T-helper 9 cell (primary cell): ENCODE results near the gene ERCC3.
"Not testable (repeated sequence)": the region's sequence is repeated elsewhere in the genome, so short reads cannot be mapped to it uniquely, and the experiment has no call there.

Experiments
- DNase-seq: peaks from one replicate; pipeline ENCODE4 v3.0.0-alpha.2; 2020

Gene ERCC3

GRCh38 chr2:127225186-127225960 lies 68.6 kb downstream of the ERCC3 start:
- no peak for DNase-seq

GRCh38 chr2:127224135-127224534 lies 69.8 kb downstream of the ERCC3 start:
- DNase-seq, result not testable (repeated sequence)

DNA sequence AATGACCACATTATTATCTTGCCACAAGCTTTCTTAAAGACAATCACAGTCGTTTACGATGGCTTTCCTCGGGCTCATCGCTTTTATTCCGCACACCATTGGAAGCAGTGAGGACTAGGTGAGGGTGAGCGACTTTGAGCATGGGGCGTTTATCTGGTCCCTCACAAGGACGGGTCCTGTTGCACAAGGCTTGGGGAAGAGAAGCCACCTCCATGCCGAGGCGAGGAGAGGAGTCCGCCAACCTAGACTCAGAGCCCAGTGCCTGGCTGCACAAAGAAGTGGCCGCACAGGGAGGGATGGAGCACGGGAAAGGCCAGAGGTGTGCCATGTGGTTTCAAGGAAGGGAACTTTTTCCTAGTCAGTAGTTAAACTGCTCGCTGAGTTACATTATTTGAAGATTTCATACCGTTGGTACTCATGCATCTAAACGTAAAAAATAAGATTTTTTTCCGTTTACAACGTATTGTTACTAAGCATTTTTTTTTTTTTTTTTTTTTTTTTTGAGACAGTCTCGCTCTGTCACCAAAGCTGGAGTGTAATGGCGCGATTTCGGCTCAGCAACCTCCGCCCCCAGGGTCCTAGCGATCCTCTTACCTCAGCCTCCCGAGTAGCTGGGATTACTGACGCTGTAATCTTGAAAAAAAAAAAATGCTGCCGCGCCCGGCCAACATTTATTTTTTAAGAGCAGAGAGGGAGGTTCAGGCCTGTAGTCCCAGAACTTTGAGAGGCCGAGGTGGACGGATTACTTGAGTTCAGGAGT lies 73.0 kb downstream of the ERCC3 start:
- no peak for DNase-seq

- no peak for DNase-seq
Observed at GRCh38 chr2:127220102-127220767, 73.7 kb downstream of the ERCC3 start, which contains the start of gene CYP27C1. TSS of gene CYP27C1 (minus strand) at chr2:127220299. CDS start at chr2:127220270, 29 bp downstream.

DNA sequence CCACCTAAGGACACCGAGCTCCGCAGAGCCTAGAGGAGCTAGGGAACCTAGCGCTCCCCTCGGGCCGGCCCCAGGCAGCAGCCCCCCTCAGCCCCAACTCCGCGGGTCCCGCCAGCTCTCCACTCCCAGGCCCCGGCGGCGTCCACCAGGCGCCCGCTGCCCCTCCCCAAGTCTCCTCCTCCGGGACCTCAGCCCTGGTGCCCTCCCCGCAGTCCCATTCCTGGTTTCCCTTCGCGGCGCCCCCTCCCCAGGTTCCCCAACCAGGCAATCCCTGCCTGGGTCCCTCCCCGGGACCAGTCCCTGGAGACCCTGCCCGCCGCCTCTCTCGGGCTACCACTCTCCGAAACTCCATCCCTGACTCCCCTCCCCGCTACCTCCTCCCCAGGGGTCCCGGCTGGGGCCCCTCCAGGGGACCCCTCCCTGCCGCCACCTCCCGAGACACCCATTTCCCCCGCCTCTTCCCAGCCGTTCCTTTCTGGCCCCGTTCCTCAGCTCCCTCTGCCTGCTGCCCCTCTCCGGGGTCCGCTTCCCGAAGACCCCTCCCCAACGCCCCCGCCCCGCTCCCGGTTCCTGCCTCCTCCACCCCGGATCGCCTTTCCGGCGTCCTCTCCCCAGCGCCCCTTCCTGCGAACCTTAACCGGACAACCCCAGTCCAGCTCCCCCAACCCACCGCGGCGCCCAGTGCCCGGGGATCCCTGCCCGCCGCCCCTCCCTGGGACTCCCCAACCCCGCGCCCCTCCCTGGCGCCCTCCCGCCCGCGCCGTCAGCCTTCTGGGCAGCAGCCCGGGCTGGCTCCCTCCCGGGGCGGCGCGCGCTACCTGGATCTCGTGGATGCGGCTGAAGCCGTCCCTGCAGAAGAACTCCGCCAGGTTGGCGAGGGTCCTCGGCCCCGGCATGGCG lies 74.5 kb downstream of the ERCC3 start:
- DNase-seq, result no peak

DNA sequence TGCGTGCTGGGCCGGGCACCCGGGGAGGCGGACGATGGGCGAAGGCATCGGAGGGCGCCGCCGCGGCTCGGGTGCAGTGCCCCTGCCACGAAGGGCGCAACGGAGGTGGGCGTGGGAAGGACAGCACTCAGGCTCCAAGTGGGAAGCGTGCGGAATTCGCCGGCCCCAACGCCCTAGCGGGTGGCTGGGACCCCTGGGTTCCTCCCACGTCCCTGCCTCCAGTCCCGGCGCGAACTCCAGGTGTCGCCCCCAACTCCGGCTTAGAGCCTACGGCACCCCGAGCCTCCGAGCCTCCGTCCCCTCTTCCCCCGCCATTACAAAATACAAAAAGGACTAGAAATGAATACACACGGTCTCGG lies 75.2 kb downstream of the ERCC3 start:
- DNase-seq, result no peak

GRCh38 chr2:127217470-127218325 lies 76.2 kb downstream of the ERCC3 start:
- DNase-seq, result no peak

DNA sequence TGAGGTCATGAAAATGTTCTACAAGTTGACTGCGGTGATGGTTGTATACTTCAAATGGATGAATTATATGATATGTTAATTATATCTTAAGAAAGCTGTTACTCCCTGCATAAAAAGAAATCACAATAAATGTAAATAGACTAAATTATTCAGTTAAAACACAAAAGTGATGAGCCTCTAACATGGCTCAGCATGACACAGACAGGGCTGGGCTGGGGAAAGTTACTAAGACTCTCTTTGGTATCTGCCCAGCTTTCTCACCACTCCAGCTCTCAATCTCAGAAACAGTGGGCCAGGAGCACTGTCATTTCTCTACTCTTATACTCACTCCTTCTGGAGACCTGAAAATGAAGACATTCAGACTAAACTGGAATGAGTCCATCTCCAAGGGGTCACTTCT lies 77.4 kb downstream of the ERCC3 start:
- DNase-seq, result no peak

- DNase-seq, result no peak
Observed at GRCh38 chr2:127216095-127216494, 77.8 kb downstream of the ERCC3 start.

DNA sequence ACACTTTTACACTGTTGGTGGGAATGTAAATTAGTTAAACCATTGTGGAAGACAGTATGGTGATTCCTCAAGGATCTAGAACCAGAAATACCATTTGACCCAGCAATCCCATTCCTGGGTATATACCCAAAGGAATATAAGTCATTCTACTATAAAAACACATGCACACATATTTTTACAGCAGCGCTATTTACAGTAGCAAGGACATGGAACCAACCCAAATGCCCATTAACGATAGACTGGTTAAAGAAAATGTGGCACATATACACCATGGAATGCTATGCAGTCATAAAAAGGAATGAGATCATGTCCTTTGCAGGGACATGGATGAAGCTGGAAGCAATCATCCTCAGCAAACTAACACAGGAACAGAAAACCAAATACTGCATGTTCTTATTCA lies 79.7 kb downstream of the ERCC3 start:
- not testable (repeated sequence) for DNase-seq

GRCh38 chr2:127208313-127208712 lies 85.6 kb downstream of the ERCC3 start:
- no peak for DNase-seq
